ENCODE results near the gene MBNL1.

Gene MBNL1

DNA sequence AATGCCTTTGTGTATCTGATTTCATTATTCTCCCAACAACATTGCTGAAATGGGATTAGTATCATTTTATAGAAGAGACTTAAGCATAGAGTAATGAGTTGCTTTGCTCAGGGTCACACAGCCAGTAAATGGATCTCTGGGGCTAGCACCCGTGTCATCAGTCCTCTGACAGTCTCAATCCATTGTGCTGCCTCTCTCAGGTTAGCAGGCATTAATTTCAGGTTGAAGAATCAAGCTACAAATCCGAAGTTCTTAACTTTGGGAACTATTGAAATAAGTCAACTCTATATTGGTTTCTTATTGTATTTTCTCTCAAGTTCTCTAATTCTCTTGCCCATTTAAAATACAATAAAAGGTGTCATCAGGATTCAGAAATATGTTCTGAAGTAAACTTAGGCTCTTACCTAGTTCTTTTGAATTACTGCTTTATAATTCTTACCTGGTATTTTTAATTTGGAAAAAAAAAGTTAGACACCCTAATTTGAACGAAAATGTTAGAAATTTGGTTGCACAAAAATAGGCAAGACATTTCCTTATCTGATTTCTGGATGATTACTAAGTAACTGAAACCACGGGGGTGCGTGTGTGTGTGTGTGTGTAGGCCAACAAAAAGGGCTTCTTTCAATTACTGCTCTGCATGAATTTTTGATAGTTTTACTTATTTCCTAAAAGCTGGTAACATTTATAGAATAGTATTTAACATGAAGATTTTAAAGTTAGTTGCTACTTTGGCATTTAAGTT is 189.8 kb downstream of the MBNL1 start:
- H3K27me3 ChIP-seq (ENCODE audit: control insufficient read depth in 3 of 3, insufficient read depth in 3 of 3, low read depth in 1 of 3, low read length in 3 of 3) = no peaks in the 10 kb centered on the region
- H2BK15ac ChIP-seq (ENCODE audit: low read length) = no peak overlapping the region
- no peak overlapping the region for H2AFZ ChIP-seq (ENCODE audit: low read length)
- H3K9ac ChIP-seq (ENCODE audit: low read depth, low read length, poor library complexity) = no peak overlapping the region
- no peaks in the 10 kb centered on the region for H3K9me3 ChIP-seq (replicated peaks in 1 of 2; ENCODE audit: control insufficient read depth in 2 of 2, insufficient read depth in 1 of 2, low read depth in 1 of 2, low read length in 2 of 2)
- peaks cover 2 to 78% of the 10 kb centered on the region in 2 donors for H3K36me3 ChIP-seq (replicated peaks in 1 of 2; ENCODE audit: control insufficient read depth in 2 of 2, insufficient read depth in 2 of 2, low read length in 2 of 2)
- H4K8ac ChIP-seq (ENCODE audit: low read depth, low read length) = no peak overlapping the region
- no peak overlapping the region for H2BK5ac ChIP-seq (ENCODE audit: low read length)
- H2BK120ac ChIP-seq (ENCODE audit: low read depth, low read length) = no peak overlapping the region
- no peak overlapping the region for H3K14ac ChIP-seq (ENCODE audit: low read length)
- H3K4me2 ChIP-seq (ENCODE audit: insufficient read depth, low read length, poor library complexity, severe bottlenecking) = no peak overlapping the region
- H2BK12ac ChIP-seq (ENCODE audit: low read length) = no peak overlapping the region
- H3K79me1 ChIP-seq (ENCODE audit: low read depth, low read length) = no peaks in the 10 kb centered on the region
- H3K27ac ChIP-seq (replicated peaks; ENCODE audit: low read length) = no peak overlapping the region
- no peak for DNase-seq (ENCODE audit: low spot score)
- no peak overlapping the region for H3K18ac ChIP-seq (ENCODE audit: low read length)
- no peak overlapping the region for H3K4me3 ChIP-seq (ENCODE audit: low read length in 2 of 2)
- WGBS, 2 donors (ENCODE audit: extremely low coverage in 2 of 2, insufficient read length in 2 of 2, insufficient replicate concordance in 1 of 2) = no CpG with 5 or more reads among the region's 5 CpGs
- no peak overlapping the region for H3K23ac ChIP-seq (ENCODE audit: low read depth, low read length, poor library complexity)
- H3K4me1 ChIP-seq (ENCODE audit: control insufficient read depth in 2 of 2, insufficient read depth in 1 of 2, low read depth in 1 of 2, low read length in 2 of 2) = peaks cover 1 to 5% of the 10 kb centered on the region in 2 donors
- no peak overlapping the region for H3K4ac ChIP-seq (ENCODE audit: low read length)
- H4K91ac ChIP-seq (ENCODE audit: low read depth, low read length, poor library complexity) = no peak overlapping the region
- H2AK5ac ChIP-seq (ENCODE audit: low read depth, low read length) = no peak overlapping the region

DNA sequence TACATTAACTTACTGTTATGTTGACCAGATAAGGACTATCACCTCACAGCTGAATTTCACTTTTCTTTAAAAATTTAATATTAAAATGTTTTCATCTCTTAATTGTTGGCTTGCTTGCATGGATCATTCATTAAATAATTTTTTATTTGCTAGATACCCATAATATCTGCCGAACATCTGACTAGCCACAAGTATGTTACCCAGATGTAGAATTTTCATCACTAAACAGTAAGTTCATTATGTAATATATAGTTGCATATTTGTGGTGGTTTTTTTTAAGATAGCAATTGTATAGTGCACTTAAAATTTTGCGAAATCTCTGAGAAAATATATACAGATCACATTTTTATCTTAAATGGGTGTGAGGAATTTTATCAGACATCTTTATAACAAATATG is 190.4 kb downstream of the MBNL1 start:
- Histone ChIP-seq H2AFZ (ENCODE audit: low read length) (no peak overlapping the region), H3K27ac (replicated peaks; ENCODE audit: low read length) (no peak overlapping the region), H3K4ac (ENCODE audit: low read length) (no peak overlapping the region), H3K9me3 (replicated peaks in 1 of 2; ENCODE audit: control insufficient read depth in 2 of 2, insufficient read depth in 1 of 2, low read depth in 1 of 2, low read length in 2 of 2) (no peaks in the 10 kb centered on the region), H3K18ac (ENCODE audit: low read length) (no peak overlapping the region), H3K9ac (ENCODE audit: low read depth, low read length, poor library complexity) (no peak overlapping the region), H2BK15ac (ENCODE audit: low read length) (no peak overlapping the region), H2AK5ac (ENCODE audit: low read depth, low read length) (no peak overlapping the region), H3K4me1 (ENCODE audit: control insufficient read depth in 2 of 2, insufficient read depth in 1 of 2, low read depth in 1 of 2, low read length in 2 of 2) (peaks cover 1 to 5% of the 10 kb centered on the region in 2 donors), H3K27me3 (ENCODE audit: control insufficient read depth in 3 of 3, insufficient read depth in 3 of 3, low read depth in 1 of 3, low read length in 3 of 3) (no peaks in the 10 kb centered on the region), H3K4me3 (ENCODE audit: low read length in 2 of 2) (no peak overlapping the region), H3K79me1 (ENCODE audit: low read depth, low read length) (no peaks in the 10 kb centered on the region), H2BK5ac (ENCODE audit: low read length) (no peak overlapping the region), H4K8ac (ENCODE audit: low read depth, low read length) (no peak overlapping the region), H3K14ac (ENCODE audit: low read length) (no peak overlapping the region), H3K23ac (ENCODE audit: low read depth, low read length, poor library complexity) (no peak overlapping the region), H4K91ac (ENCODE audit: low read depth, low read length, poor library complexity) (no peak overlapping the region), H2BK120ac (ENCODE audit: low read depth, low read length) (no peak overlapping the region), H3K4me2 (ENCODE audit: insufficient read depth, low read length, poor library complexity, severe bottlenecking) (no peak overlapping the region), H2BK12ac (ENCODE audit: low read length) (no peak overlapping the region), H3K36me3 (replicated peaks in 1 of 2; ENCODE audit: control insufficient read depth in 2 of 2, insufficient read depth in 2 of 2, low read length in 2 of 2) (peaks cover 2 to 83% of the 10 kb centered on the region in 2 donors)
- DNase-seq (ENCODE audit: low spot score) = no peak
- WGBS, 2 donors (ENCODE audit: extremely low coverage in 2 of 2, insufficient read length in 2 of 2, insufficient replicate concordance in 1 of 2) = no CpG with 5 or more reads among the region's 2 CpGs

GRCh38 chr3:152459572-152459971 is 190.8 kb downstream of the MBNL1 start:
- Histone ChIP-seq H4K91ac (ENCODE audit: low read depth, low read length, poor library complexity) (no peak overlapping the region), H3K36me3 (replicated peaks in 1 of 2; ENCODE audit: control insufficient read depth in 2 of 2, insufficient read depth in 2 of 2, low read length in 2 of 2) (peaks cover 2 to 83% of the 10 kb centered on the region in 2 donors), H2BK5ac (ENCODE audit: low read length) (no peak overlapping the region), H4K8ac (ENCODE audit: low read depth, low read length) (no peak overlapping the region), H3K4me3 (ENCODE audit: low read length in 2 of 2) (no peak overlapping the region), H3K14ac (ENCODE audit: low read length) (no peak overlapping the region), H3K27me3 (ENCODE audit: control insufficient read depth in 3 of 3, insufficient read depth in 3 of 3, low read depth in 1 of 3, low read length in 3 of 3) (no peaks in the 10 kb centered on the region), H2AK5ac (ENCODE audit: low read depth, low read length) (no peak overlapping the region), H3K4ac (ENCODE audit: low read length) (no peak overlapping the region), H3K18ac (ENCODE audit: low read length) (no peak overlapping the region), H3K79me1 (ENCODE audit: low read depth, low read length) (no peaks in the 10 kb centered on the region), H2BK12ac (ENCODE audit: low read length) (no peak overlapping the region), H2AFZ (ENCODE audit: low read length) (no peak overlapping the region), H2BK15ac (ENCODE audit: low read length) (no peak overlapping the region), H2BK120ac (ENCODE audit: low read depth, low read length) (no peak overlapping the region), H3K9ac (ENCODE audit: low read depth, low read length, poor library complexity) (no peak overlapping the region), H3K4me2 (ENCODE audit: insufficient read depth, low read length, poor library complexity, severe bottlenecking) (no peak overlapping the region), H3K4me1 (ENCODE audit: control insufficient read depth in 2 of 2, insufficient read depth in 1 of 2, low read depth in 1 of 2, low read length in 2 of 2) (peaks cover 1 to 5% of the 10 kb centered on the region in 2 donors), H3K9me3 (replicated peaks in 1 of 2; ENCODE audit: control insufficient read depth in 2 of 2, insufficient read depth in 1 of 2, low read depth in 1 of 2, low read length in 2 of 2) (no peaks in the 10 kb centered on the region), H3K23ac (ENCODE audit: low read depth, low read length, poor library complexity) (no peak overlapping the region), H3K27ac (replicated peaks; ENCODE audit: low read length) (no peak overlapping the region)
- DNase-seq (ENCODE audit: low spot score) = no peak
- WGBS, 2 donors (ENCODE audit: extremely low coverage in 2 of 2, insufficient read length in 2 of 2, insufficient replicate concordance in 1 of 2) = no CpG with 5 or more reads among the region's 2 CpGs

DNA sequence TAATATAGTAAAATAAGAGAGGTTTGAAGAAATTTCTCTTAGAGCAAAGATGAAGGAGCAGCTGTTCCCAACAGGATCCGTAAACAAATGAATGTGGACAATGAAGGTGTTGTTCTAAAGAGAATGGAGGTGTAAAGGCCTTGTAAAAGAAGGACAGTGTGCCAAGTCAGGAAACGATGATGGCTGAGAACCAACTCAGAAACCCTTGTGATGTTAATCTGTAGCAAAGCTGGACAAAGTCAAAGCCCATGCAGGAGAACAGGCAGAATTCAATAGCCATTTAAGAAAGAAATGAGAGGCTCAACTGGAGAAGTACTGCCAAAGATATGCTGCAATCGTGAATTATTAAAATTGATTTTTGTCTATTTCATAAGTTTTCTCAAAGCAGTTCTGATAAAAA is 192.2 kb downstream of the MBNL1 start:
- Histone ChIP-seq H3K18ac (ENCODE audit: low read length) (no peak overlapping the region), H4K91ac (ENCODE audit: low read depth, low read length, poor library complexity) (no peak overlapping the region), H3K4ac (ENCODE audit: low read length) (no peak overlapping the region), H3K9me3 (replicated peaks in 1 of 2; ENCODE audit: control insufficient read depth in 2 of 2, insufficient read depth in 1 of 2, low read depth in 1 of 2, low read length in 2 of 2) (no peaks in the 10 kb centered on the region), H3K27ac (replicated peaks; ENCODE audit: low read length) (no peak overlapping the region), H4K8ac (ENCODE audit: low read depth, low read length) (no peak overlapping the region), H2BK15ac (ENCODE audit: low read length) (no peak overlapping the region), H3K9ac (ENCODE audit: low read depth, low read length, poor library complexity) (no peak overlapping the region), H3K36me3 (replicated peaks in 1 of 2; ENCODE audit: control insufficient read depth in 2 of 2, insufficient read depth in 2 of 2, low read length in 2 of 2) (peaks cover 2 to 85% of the 10 kb centered on the region in 2 donors), H2BK120ac (ENCODE audit: low read depth, low read length) (no peak overlapping the region), H2BK5ac (ENCODE audit: low read length) (no peak overlapping the region), H3K4me2 (ENCODE audit: insufficient read depth, low read length, poor library complexity, severe bottlenecking) (no peak overlapping the region), H2AK5ac (ENCODE audit: low read depth, low read length) (no peak overlapping the region), H3K14ac (ENCODE audit: low read length) (no peak overlapping the region), H3K27me3 (ENCODE audit: control insufficient read depth in 3 of 3, insufficient read depth in 3 of 3, low read depth in 1 of 3, low read length in 3 of 3) (no peaks in the 10 kb centered on the region), H2BK12ac (ENCODE audit: low read length) (no peak overlapping the region), H3K79me1 (ENCODE audit: low read depth, low read length) (no peaks in the 10 kb centered on the region), H3K4me3 (ENCODE audit: low read length in 2 of 2) (no peak overlapping the region), H3K4me1 (ENCODE audit: control insufficient read depth in 2 of 2, insufficient read depth in 1 of 2, low read depth in 1 of 2, low read length in 2 of 2) (peaks cover 1 to 5% of the 10 kb centered on the region in 2 donors), H2AFZ (ENCODE audit: low read length) (no peak overlapping the region), H3K23ac (ENCODE audit: low read depth, low read length, poor library complexity) (no peak overlapping the region)
- WGBS, 2 donors (ENCODE audit: extremely low coverage in 2 of 2, insufficient read length in 2 of 2, insufficient replicate concordance in 1 of 2) = no CpG with 5 or more reads among the region's 3 CpGs
- no peak for DNase-seq (ENCODE audit: low spot score)

All from neuronal stem cell (in vitro differentiated cells).